Activated gamma-delta T cell (primary cell): ENCODE results near the gene POLE.

Experiments
- DNase-seq: peaks from one replicate; lab custom pipeline; 2025; lab: John Stamatoyannopoulos, UW

Gene POLE

DNA sequence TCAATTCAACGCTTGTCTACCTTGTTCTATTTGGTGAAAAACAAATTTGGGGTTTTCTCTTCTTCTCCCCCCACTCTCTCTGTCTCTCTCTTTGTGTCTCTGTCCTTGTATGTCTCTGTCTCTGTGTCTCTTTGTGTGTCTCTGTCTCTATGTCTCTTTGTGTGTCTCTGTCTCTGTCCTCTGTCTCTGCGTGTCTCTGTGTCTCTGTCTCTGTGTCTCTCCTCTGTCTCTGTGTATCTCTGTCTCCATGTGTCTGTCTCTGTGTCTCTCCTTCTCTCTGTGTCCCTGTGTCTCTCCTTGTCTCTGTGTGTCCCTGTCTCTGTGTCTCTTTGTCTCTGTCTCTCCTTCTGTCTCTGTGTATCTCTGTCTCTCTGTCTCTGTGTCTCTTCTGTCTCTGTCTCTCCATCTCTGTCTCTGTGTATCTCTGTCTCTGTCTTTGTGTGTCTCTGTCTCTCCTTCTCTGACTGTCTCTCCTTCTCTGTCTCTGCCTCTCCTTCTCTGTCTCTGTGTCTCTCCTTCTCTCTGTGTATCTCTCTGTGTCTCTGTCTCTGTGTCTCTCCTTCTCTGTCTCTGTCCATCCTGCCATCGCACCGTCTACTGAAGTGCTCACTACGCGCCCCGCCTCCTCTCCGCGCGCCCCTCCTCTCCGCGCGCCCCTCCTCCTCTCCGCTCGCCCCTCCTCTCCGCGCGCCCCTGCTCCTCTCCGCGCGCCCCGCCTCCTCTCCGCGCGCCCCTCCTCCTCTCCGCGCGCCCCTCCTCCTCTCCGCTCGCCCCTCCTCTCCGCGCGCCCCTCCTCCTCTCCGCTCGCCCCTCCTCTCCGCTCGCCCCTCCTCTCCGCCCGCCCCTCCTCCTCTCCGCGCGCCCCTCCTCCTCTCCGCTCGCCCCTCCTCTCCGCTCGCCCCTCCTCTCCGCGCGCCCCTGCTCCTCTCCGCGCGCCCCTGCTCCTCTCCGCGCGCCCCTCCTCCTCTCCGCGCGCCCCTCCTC, 89.5 kb downstream of the POLE start:
- peak; percentile 48 for DNase-seq

DNA sequence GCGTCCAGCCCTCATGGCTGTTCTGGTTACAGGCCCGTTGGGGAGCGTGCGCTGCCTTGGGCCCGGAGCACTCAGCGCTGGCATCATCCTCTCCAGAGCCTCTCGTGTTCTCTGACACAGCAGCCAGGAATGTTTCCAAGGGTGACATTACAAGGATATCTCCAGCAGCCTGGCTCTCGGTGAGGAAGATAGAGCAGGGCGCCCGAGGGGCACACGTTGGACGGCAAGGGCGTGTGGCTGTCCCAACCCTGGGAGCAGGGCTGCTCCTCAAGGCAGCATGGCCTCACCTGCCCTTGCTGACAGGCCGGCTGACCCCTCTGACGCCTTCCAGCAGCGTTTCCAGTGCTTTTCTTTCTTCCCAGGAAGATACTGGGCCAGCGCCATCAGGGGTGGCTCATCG, 91.1 kb downstream of the POLE start:
- no peak for DNase-seq

DNA sequence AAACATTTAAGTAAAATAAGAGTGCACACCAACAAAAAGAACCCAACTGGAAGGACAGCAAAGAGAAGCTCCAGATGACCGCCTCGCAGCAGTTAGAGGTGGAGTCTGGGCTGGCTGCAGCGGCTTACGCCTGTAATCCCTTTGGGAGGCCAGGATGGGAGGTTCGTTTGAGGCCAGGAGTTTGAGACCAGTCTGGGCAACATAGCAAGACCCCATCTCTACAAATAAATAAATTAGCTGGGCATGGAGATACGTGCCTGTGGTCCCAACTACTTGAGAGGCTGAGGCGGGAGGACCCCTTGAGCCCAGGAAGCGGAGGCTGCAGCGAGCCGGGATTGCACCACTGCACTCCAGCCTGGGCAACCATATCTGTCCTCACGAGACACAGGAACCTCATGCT, 92.0 kb downstream of the POLE start:
- no peak for DNase-seq

DNA sequence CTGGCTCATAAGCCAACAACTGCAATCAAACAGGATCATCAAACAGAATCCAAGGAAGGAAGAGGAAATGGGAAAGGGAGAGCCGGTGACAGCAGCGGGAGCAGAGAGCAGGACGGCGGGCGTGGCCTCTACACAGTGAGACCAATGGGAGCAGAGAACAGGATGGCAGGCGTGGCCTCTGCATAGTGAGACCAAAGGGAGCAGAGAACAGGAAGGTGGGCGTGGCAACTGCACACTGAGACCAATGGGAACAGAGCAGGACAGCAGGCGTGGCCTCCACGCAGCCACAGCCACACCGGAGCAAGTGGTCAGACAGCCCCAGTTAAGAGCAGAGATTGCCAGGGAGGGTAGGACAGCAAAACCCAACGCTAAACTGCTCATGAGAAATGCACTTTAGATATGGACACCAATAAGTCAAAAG, 93.2 kb downstream of the POLE start:
- no peak for DNase-seq

DNA sequence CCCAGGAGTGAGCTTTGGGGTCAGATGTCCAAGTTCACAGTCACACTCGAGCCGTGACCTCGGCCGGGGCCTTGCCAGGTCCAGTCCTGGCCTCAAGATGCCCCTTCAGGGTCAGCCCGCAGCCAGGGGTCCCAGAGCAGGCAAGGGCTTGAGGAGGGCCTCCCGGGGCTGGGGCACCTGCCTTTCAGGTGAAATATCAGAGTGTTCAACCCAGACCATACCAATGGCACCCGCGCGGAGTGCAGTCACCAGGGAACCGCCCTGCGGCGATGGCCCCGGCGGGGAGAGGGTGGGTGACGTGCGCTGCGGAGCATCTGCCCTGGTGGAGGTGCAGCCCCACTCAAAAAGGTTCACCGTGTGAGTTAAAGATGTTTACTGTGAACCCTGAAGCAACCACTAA, 93.6 kb downstream of the POLE start:
- no peak for DNase-seq

DNA sequence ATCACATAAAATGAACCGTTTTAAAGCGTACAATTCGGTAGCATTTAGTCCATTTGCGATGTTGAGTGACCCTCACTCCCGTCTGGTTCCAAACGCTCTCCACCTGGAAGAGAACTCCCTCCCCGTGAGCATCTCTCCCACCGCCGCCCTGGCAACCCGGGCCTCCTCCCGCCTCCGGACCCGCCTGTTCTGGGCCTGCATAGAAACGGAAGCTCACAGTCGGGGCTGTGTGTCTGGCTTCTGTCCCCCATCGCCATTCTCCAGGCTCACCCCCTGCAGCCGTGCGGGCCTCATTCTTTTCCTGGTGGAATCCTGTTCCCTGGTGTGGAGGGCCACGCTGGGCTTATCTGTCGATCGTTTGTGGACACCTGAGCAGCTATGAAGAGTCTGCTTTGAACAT, 94.1 kb downstream of the POLE start:
- no peak for DNase-seq

DNA sequence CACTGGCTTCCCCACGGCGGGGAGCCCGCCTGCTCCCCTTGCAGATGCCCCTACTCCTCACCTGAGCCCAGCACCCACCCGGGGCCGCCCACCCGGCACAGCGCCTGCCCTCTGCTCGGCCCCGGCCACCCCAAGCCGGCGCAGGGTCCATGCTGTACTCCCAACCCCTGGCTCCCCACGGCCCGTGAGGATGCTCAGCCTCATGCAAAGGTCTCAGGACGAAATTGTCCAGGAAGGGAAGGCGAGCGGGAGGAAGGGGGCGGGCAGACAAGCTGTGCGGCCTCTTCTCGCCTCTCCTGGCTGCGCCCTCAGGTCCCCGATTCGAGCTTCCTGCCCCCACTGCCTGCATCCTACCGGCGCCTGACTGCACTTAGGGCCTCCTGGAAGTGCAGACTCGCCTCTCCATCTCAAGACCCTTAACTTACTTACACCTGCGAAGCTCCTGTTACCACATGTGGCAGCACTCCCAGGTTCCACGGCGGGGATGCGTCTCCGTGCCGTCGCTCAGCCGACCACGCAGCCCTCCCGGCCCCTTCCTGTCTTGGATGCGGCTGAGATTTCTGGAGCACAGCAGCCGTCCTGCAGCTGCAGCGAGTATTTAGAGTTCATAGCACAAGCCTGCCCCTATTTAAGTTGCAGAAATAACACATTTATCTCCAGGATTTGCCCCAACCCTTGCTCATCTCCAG, 94.7 kb downstream of the POLE start:
- no peak for DNase-seq

DNA sequence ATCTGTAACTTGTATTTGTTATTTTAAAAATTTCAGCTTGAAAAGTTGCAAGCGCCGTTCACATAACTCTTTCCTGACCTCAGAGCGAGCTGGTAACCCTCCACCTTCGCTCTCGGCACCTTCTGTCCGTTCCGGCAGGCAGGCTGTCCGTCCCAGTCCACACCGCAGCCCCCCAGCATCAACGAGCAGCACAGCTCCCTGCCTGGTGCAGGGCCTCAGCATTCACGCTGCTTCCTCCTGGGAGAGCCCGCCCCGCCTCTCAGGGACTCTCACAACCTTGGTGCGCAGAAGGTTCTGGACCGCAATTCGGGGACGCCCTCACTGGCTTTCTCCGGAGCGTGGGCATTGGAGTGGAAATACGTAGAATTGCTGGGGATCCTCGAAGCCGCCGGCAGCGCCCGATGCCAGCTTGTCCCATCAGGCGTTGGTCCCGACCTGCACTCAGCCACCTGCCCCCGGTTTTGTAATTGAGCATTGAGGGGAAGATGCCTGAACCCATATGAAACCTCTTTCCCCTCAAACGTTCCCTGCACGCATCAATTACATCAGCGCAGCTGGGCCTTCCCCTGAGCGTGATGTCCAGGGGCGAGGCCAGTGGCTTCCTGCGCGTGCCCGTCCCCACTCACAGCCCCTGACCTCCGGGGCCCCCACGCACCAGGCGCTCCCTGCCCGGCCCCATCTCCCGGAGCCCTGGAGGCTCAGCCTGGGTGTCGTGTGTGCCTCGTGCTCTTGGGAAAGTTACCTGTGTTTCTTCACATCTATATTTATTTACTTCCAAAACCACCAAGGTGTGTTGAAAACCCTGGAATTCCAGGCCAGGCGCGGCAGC, 95.8 kb downstream of the POLE start:
- DNase-seq = no peak

DNA sequence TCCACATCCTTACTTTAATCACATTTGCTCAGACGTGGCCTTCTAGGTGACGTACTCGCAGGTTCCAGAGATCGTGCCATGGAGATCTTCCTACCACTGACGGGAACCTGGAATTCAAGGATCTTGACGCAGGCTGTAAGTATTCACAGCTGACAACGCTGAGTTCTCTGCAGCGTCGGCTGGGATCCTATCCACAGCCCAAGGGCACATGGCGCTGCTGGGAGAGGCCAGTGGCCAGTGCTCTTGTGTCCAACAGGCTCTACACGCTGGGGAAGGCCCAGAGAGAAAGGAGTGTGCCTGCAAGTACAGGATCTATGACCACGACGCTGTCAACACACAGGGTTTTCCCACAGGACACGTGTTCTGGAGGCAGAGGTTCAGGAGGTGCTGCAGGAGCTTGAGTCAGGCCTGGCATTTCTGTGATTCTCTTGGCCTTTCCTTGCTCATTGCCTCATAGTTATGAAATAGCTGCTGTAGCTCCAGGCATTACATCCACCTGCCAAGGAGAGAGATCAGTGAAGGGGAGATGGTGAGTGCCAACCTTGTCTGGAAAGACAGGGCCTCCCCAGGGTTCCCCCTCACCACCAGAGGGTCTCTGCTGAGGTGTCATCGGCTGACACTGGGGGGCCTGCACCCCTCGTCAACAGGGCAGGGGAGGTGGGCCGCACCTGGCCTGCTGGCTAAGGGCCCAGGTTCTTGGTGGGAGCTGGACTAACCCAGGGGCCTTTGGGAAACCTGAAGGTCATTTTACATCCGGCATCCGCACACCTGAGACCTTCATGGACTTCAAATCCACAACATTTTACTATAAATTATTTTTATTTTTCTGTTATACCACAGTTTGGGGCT, 98.1 kb downstream of the POLE start:
- no peak for DNase-seq

DNA sequence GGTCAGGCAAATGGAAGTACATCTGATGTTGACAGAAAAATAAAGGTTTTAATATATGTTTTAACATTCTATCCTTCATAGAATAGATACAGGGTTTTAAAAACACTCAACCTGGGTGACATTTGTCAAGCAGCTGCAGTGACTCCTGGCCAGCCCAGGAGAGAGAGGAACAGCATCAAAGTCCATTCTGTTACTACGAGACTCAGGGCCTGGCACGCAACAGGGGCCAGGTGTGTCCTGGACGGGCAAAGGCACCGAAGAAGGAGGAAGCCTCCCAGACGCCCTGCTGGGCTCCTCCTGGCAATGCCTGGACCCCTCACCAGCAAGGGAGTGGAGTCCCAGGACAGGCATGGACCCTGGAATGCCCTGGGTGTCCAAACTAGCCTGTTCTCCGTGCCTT, 98.8 kb downstream of the POLE start:
- no peak for DNase-seq

DNA sequence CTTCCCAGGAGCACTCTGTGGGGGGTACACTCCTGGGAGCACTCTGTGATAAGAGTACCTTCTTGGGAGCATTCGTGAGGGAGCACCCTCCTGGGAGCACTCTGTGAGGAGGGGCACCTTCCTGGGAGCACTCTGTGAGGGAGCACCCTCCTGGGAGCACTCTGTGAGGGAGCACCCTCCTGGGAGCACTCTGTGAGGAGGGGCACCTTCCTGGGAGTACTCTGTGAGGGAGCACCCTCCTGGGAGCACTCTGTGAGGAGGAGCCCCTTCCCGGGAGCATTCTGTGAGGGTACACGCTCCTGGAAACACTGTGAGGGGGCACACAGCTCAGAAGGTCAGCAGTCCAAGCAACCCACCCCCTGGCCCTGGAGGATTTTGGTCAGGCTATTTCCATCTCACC, 99.4 kb downstream of the POLE start:
- DNase-seq = no peak

DNA sequence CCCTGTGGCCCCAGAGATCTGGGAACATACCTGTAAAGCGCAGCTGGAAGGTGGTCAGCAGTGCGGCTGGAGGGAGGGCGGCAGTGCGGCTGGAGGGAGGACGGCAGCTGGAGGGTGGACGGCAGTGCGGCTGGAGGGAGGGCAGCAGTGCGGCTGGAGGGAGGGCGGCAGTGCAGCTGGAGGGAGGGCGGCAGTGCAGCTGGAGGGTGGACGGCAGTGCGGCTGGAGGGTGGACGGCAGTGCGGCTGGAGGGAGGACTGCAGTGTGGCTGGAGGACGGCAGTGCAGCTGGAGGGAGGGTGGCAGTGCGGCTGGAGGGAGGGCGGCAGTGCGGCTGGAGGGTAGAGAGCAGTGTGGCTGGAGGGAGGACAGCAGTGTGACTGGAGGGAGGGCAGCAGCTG, 100.2 kb downstream of the POLE start:
- no peak for DNase-seq

DNA sequence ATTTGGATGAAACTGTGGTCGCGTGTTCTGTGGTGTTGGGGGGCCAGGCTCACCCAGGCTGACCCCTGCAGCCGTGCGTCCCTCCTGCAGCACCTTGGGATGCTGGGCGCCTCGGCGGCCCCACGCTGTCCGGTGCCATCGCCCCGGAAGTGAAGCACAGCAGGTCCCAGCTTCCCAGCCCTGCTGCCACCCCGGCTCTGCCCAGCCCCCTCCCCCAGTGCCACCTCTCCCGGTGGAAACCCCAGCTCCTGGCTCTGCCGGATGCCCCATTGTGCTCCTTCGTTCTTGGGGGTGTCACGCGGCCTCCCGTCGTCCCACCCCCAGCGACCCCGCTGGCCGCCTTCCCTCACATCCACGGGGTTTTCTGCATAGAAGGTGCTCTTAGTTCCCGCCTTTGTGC, 102.0 kb downstream of the POLE start:
- no peak for DNase-seq

DNA sequence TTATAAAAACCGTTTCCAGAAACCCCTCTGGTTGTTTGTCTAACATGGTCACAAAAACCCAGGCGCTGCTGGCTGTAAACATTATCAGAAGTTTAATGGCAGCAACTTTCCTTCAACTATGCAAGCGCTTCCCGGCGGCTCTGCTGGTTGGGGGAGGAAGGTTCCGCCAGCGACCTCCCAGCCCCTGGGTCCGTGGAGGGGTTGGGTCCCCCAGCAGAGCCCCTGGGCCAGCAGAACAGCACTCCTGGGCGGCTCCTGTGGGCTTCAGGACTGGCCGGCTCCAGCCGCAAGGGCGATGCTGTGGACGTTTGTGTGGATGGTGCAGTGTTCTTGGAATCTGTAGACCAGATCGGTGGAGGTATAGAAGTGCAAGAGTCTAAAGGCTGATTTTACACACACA, 102.7 kb downstream of the POLE start:
- DNase-seq = no peak

DNA sequence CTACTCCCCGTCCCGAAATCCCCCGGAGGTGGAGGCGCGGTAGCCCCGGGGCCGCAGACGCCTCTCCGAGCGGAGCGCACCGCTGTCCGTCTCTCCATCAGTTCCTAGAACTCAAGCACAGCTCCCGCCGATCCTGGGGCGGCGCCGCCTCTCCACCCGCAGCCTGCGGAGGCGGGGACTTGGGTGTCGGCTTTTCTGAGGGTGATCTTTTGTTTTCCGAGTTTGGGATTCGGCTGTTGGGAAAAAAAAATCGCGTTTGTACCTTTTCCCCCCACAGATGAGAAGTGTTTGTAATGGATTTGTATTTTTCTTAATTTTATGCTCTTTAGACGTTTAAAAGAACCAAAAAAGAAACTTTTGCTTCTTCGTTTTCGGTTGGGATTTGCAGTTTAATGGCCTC, 103.4 kb downstream of the POLE start:
- DNase-seq = no peak

DNA sequence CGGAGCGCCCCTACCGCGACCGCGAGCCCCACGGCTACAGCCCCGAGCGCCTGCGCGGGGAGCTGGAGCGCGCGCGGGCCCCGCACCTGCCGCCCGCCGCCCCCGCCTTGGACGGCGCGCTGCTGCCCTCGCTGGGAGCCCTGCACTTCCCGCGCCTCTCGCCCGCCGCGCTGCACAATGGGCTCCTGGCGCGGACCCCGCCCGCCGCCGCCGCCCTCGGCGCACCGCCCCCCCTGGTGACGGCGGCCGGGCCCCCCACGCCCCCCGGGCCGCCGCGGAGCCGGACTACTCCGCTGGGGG, 103.8 kb downstream of the POLE start:
- DNase-seq = no peak

DNA sequence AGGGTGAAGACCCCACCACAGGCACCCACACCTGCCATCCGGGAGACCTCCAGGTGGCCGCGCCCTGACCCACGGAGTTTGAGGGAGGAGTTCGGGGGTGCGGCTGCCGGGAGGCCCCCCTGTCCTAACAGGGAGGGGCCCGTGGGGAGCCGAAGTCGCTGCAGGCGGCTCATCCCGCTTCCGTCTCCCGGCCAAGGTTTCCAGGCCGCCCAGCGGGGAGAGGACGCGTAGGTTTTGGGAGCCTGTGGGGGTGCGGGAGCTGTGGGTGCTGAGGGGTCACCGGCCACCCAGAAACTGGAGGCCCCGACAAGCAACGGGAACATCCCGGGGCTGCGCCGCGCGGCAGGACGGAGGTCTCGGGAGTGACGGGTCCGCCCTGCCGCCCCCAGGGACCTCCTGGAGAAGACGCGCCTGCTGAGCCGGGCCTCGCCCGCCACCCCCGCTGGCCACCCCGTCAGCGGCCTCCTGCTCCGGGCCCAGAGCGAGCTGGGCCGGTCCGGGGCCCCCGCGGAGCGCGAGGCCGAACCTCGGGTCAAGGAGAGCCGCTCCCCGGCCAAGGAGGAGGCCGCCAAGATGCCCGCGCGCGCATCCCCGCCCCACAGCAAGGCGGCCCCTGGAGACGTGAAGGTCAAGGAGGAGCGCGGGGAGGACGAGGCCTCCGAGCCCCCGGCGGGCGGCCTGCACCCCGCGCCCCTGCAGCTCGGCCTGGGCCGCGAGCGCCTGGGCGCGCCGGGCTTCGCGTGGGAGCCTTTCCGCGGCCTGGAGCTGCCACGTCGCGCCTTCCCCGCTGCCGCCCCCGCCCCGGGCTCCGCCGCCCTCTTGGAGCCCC, 104.3 kb downstream of the POLE start:
- DNase-seq = no peak

DNA sequence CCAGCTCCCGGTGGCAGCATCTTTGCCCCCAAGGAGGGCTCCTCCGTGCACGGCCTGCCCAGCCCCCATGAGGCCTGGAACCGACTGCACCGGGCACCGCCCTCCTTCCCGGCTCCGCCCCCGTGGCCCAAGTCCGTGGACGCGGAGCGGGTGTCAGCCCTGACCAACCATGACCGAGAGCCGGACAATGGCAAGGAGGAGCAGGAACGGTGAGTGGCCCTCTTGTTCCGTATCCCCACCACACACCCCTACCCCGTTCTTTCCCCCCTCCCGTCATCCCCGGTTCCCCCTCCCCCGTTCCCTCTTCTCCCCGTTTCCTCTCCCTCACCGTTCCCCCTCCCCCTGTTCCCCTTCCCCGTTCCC, 105.1 kb downstream of the POLE start:
- no peak for DNase-seq

DNA sequence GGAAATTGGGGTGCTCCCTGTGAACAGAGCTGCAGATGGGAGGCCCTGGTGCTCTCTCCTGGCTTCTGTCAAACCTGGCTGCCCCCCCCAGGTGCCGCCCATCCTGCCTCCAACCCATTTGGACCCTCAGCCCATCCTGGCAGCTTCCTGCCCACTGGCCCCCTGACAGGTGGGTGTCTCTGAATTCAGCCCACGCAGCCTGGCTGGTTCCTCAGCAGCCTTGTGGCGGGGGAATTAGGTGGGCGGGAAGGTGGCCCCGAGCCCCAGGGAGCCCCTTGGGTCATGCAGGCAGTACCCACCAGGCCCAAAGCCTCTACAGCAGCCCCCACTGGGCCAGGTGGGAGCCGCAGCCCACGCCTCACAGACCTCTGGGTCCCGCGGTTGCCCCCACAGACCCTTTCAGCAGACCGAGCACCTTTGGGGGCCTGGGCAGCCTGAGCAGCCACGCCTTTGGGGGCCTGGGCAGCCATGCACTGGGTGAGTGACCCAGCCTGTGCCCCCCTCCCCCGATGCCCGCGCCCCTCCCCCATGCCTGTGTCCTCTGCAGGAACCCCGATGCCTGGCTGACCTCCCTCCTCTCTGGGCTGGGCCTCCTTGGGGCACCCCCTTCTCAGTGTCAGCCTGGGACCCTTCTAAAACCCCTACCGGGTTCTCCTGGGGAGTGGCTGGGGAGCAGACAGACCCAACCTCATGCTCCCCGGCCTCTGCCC, 105.6 kb downstream of the POLE start:
- no peak for DNase-seq

DNA sequence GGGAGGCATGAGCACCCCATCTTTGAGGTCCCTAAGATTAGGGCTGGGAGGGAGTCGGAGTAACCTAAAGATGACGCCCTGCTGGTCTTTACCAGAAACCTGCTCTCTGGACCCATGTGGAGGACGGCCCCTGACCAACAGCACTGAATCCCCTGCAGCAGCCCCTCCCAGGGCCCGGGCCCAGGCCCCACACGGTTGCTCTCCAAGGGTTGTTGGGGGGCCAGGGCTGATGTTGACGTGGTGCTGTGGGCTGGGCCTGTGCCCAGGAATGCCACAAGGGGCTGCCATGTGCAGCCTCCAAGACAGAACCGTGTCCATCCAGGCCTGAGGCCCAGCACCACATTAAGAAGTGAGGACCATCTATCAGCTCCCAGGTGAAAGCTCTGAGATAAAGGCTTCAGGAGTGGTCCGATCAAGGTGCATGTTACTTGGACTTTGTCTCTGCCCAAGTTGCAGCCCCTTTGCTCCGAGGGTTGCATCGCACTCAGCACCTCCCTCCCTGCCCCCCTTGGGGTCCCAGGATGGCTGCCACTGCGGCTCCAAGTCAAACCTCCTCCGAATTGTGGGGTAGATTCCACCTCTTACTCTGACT, 106.3 kb downstream of the POLE start:
- DNase-seq = no peak
